Measurements from ENCODE around the gene ZNF333.

ZNF333 gene

DNA sequence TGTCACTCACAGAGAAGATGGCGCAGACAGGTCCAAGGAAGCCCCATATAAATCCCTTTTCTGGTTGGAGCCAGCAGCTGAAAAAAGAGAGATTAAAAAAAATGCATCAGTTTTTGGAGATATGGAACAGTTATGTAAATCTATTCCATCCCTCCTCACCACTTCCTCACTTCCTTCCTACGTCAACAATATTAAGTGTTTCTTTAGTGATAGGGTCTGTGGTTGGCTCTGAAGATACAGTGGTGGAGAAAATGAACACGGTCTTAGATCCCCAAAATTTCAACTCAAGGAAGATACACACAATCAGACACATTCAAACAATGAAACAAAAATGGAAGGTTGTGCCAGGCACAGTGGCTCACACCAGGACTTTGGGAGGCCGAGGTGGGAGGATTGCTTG is 57.0 kb downstream of the ZNF333 start:
- no peaks in the 10 kb centered on the region for H3K36me3 ChIP-seq

DNA sequence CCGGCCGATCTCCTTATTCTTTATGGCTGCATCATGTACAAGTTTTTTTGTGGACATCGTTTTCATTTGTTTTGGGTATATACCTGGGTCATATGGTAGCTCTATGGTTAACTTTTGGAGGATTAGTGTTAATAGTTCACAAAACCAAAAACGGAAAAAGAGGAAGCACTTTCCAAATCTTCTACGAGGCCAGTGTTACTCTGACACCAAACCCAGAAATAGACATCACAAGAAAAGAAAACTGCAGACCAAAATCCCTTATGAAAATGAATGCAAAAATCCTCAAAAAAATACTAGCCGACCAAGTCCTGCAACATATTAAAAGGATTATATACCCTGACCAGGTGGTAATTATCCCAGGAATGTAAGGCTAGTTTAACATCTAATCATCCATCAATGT is 58.8 kb downstream of the ZNF333 start:
- Histone ChIP-seq H3K9me3 (ENCODE audit: severe bottlenecking) (no peaks in the 10 kb centered on the region), H3K27ac (no peak overlapping the region), H3K27me3 (ENCODE audit: insufficient read depth, low read depth, severe bottlenecking) (peaks cover 69% of the 10 kb centered on the region), H3K4me3 (ENCODE audit: low read depth, low read length) (no peak overlapping the region), H3K36me3 (no peaks in the 10 kb centered on the region)
- TF ChIP-seq, protein P1, sequence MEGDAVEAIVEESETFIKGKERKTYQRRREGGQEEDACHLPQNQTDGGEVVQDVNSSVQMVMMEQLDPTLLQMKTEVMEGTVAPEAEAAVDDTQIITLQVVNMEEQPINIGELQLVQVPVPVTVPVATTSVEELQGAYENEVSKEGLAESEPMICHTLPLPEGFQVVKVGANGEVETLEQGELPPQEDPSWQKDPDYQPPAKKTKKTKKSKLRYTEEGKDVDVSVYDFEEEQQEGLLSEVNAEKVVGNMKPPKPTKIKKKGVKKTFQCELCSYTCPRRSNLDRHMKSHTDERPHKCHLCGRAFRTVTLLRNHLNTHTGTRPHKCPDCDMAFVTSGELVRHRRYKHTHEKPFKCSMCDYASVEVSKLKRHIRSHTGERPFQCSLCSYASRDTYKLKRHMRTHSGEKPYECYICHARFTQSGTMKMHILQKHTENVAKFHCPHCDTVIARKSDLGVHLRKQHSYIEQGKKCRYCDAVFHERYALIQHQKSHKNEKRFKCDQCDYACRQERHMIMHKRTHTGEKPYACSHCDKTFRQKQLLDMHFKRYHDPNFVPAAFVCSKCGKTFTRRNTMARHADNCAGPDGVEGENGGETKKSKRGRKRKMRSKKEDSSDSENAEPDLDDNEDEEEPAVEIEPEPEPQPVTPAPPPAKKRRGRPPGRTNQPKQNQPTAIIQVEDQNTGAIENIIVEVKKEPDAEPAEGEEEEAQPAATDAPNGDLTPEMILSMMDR (IDR thresholded peaks at IDR 0.05; ENCODE audit: low read depth, low read length) = no peak
- DNase-seq = no peak

More for the DNA sequence above, 57.0 kb downstream of the ZNF333 start:
- H3K9me3 ChIP-seq (ENCODE audit: severe bottlenecking) = no peaks in the 10 kb centered on the region
- TF ChIP-seq, protein P1 (IDR thresholded peaks at IDR 0.05; ENCODE audit: low read depth, low read length) = no peak
- peaks cover 68% of the 10 kb centered on the region for H3K27me3 ChIP-seq (ENCODE audit: insufficient read depth, low read depth, severe bottlenecking)
- H3K27ac ChIP-seq = no peak overlapping the region
- H3K4me3 ChIP-seq (ENCODE audit: low read depth, low read length) = no peak overlapping the region
- no peak for DNase-seq

DNA sequence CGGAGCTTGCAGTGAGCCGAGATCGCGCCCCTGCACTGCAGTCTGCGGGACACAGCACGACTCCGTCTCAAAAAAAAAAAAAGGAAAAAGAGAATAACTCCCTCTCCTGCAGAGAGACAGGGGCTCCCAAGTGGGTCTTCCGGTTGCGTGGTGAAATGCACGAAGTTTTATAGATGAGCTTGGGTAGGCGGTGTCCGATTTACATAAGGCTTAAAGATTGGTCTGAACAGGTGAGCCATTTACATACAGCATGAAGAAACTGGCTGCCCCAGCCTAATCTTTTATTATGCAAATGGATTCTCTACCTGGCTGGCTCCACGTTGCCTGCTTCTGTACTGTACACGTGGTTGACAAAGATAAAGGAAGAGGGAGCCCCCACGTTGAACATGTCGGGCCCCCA is 69.0 kb downstream of the ZNF333 start:
- H3K36me3 ChIP-seq = no peaks in the 10 kb centered on the region
- no peak for DNase-seq
- H3K4me3 ChIP-seq (ENCODE audit: low read depth, low read length) = no peak overlapping the region
- H3K9me3 ChIP-seq (ENCODE audit: severe bottlenecking) = peaks cover 9% of the 10 kb centered on the region
- TF ChIP-seq, protein P1 (IDR thresholded peaks at IDR 0.05; ENCODE audit: low read depth, low read length) = no peak
- no peak overlapping the region for H3K27ac ChIP-seq
- peaks cover 73% of the 10 kb centered on the region for H3K27me3 ChIP-seq (ENCODE audit: insufficient read depth, low read depth, severe bottlenecking)

DNA sequence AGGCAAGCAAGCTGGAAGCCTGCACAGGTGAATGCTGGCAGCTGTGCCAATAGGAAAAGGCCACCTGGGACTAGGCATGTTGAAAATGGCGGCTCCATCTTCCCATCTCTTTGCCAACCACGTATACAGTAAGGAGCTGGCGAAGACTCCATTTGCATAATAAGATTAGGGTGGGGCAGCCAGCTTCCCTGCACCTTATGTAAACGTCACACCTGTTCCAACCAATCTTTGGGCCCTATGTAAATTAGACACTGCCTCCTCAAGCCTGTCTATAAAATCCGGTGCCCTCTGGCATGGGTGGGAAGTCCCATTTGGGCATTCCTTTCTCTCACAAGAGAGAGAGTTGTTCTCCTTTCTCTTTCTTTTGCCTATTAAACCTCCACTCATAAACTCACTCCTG is 71.8 kb downstream of the ZNF333 start:
- no peak for DNase-seq

DNA sequence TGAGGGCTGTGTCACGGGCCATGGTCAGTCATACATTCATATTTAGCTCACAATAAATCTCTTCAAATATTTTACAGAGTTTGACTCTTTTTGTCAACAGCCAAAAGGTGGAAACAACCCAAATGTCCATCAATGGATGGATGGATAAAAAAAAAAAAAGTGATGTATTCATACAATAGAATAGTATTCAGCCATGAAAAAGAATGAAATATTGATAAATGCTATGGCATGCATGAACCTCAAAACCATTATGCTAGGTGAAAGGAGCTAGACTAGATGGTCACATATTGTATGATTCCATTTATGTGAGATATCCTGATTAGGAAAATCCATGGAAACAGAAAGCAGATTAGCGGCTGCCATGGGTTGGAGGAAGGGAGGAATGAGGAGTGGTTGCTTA is 72.3 kb downstream of the ZNF333 start:
- H3K9me3 ChIP-seq (ENCODE audit: severe bottlenecking) = peaks cover 9% of the 10 kb centered on the region
- no peak for DNase-seq
- H3K27me3 ChIP-seq (ENCODE audit: insufficient read depth, low read depth, severe bottlenecking) = peaks cover 72% of the 10 kb centered on the region
- no peak overlapping the region for H3K4me3 ChIP-seq (ENCODE audit: low read depth, low read length)
- TF ChIP-seq, protein P1 (IDR thresholded peaks at IDR 0.05; ENCODE audit: low read depth, low read length) = no peak
- H3K27ac ChIP-seq = no peak overlapping the region
- no peaks in the 10 kb centered on the region for H3K36me3 ChIP-seq

More for the DNA sequence above, 71.8 kb downstream of the ZNF333 start:
- Histone ChIP-seq H3K4me3 (ENCODE audit: low read depth, low read length) (no peak overlapping the region), H3K36me3 (no peaks in the 10 kb centered on the region), H3K27ac (no peak overlapping the region), H3K27me3 (ENCODE audit: insufficient read depth, low read depth, severe bottlenecking) (peaks cover 74% of the 10 kb centered on the region), H3K9me3 (ENCODE audit: severe bottlenecking) (peaks cover 9% of the 10 kb centered on the region)
- TF ChIP-seq, protein P1 (IDR thresholded peaks at IDR 0.05; ENCODE audit: low read depth, low read length) = no peak

DNA sequence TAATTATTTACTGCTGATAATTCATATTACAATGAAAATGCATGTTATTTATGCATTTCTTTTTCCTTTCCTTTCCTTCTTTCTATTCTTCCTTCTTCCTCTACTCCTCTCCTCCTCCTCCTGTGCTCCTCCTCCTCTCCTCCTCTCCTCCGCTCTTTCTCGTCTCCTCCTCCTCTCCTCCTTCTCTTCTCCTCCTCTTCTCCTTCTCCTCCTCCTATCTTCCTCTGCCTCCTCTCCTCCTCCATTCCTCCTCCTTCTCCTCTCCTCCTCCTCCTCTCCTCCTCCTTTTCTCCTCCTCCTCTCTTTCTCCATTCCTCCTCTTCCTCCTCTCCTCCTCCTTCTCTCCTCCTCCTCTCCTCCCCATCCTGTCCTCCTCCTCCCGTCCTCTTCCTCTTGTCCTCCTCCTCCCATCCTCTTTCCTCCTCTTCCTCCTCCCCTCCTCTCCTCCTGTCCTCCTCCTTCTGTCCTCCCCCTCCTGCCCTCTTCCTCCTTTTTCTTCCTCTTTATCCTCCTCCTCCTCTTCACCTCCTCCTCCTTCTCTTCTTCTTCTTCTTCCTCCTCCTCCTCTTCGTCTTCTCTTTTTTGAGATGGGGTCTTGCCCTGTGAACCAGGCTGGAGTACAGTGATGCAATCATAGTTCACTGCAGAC is 73.8 kb downstream of the ZNF333 start:
- no peak overlapping the region for H3K27ac ChIP-seq
- H3K36me3 ChIP-seq = no peaks in the 10 kb centered on the region
- peaks cover 9% of the 10 kb centered on the region for H3K9me3 ChIP-seq (ENCODE audit: severe bottlenecking)
- TF ChIP-seq, protein P1 (IDR thresholded peaks at IDR 0.05; ENCODE audit: low read depth, low read length) = no peak
- no peak for DNase-seq
- no peak overlapping the region for H3K4me3 ChIP-seq (ENCODE audit: low read depth, low read length)
- H3K27me3 ChIP-seq (ENCODE audit: insufficient read depth, low read depth, severe bottlenecking) = peaks cover 73% of the 10 kb centered on the region

Measured in WERI-Rb-1 (cell line).